Neural cell (in vitro differentiated cells): ENCODE measurements around the gene SZT2. TPM values are rescaled to one million over a fixed set of nuclear protein-coding genes. Genes with fewer than 3 reads are reported as not detected.

Source experiments
- H2AFZ ChIP-seq: fragments of 200-600, 300-800 bp; sonication (generic), shearing (Covaris generic); 2 replicates; pipeline ENCODE4 v1.6.0; 2014; ENCODE audit warnings: low read depth, mild to moderate bottlenecking, antibody characterized with exemption, low read length, moderate library complexity
- H3F3A ChIP-seq: fragments of 200-600 bp; shearing (Covaris generic); 2 replicates; pipeline ENCODE4 v1.6.1; 2016; ENCODE audit warnings: mild to moderate bottlenecking, moderate library complexity, mixed read lengths, antibody characterized with exemption, low read length; ENCODE audit not compliant: insufficient read depth, poor library complexity, severe bottlenecking
- H3K27ac ChIP-seq: fragments of 200-600, 300-800 bp; sonication (generic), shearing (Covaris generic); 2 replicates; pipeline ENCODE4 v1.5.1; 2014; ENCODE audit warnings: mild to moderate bottlenecking, low read length, moderate library complexity
- H3K27me3 ChIP-seq: fragments of 300-800, 200-600 bp; sonication (generic), shearing (Covaris generic); 2 replicates; pipeline ENCODE4 v1.6.0; 2014; ENCODE audit warnings: mild to moderate bottlenecking, low read depth, low read length, moderate library complexity; ENCODE audit not compliant: insufficient read depth
- H3K36me3 ChIP-seq: fragments of 300-800, 200-600 bp; sonication (generic), shearing (Covaris generic); 2 replicates; pipeline ENCODE4 v1.5.1; 2014; ENCODE audit warnings: mild to moderate bottlenecking, antibody characterized with exemption, low read length, moderate library complexity; ENCODE audit not compliant: insufficient read depth
- H3K4me2 ChIP-seq: fragments of 300-800, 200-600 bp; sonication (generic), shearing (Covaris generic); 2 replicates; pipeline ENCODE4 v1.6.0; 2014; ENCODE audit warnings: mild to moderate bottlenecking, low read length
- H3K4me3 ChIP-seq: fragments of 300-800, 200-600 bp; sonication (generic), shearing (Covaris generic); 2 replicates; pipeline ENCODE4 v1.5.1; 2014; ENCODE audit warnings: mild to moderate bottlenecking, low read length, moderate library complexity
- H3K79me2 ChIP-seq: fragments of 200-600 bp; shearing (Covaris generic); replicated peaks from 2 replicates; pipeline ENCODE4 v1.6.0; 2014; ENCODE audit warnings: mild to moderate bottlenecking, low read length, moderate library complexity; ENCODE audit not compliant: insufficient read depth
- H3K9ac ChIP-seq: fragments of 300-800, 200-600 bp; sonication (generic), shearing (Covaris generic); 2 replicates; pipeline ENCODE4 v1.6.1; 2016; ENCODE audit warnings: mild to moderate bottlenecking, low read length, mixed read lengths
- H3K9me2 ChIP-seq: fragments of 200-600 bp; shearing (Covaris generic); 2 replicates; pipeline ENCODE4 v1.6.1; 2016; ENCODE audit warnings: mild to moderate bottlenecking, low read length, mixed read lengths; ENCODE audit not compliant: insufficient read depth
- H3K9me3 ChIP-seq: fragments of 200-600, 300-800 bp; sonication (generic), shearing (Covaris generic); 2 replicates; pipeline ENCODE4 v1.6.1; 2016; ENCODE audit warnings: mild to moderate bottlenecking, mixed run types, low read length, moderate library complexity, mixed read lengths
- H4K20me1 ChIP-seq: fragments of 200-600 bp; shearing (Covaris generic); 2 replicates; pipeline ENCODE4 v1.6.1; 2016; ENCODE audit warnings: mild to moderate bottlenecking, mixed run types; ENCODE audit not compliant: insufficient read depth
- EP300 ChIP-seq: fragments of 450-650 bp; conservative IDR thresholded peaks from 2 replicates; pipeline ENCODE4 v1.6.1; 2014; ENCODE audit warnings: antibody characterized with exemption, mild to moderate bottlenecking, moderate library complexity; ENCODE audit not compliant: poor library complexity, severe bottlenecking
- EZH2 ChIP-seq: fragments of 200-600, 300-800 bp; shearing (Covaris generic), sonication (generic); IDR thresholded peaks from 2 replicates; pipeline ENCODE4 v1.6.1; 2014; ENCODE audit warnings: antibody characterized with exemption, low read length, borderline replicate concordance, mild to moderate bottlenecking; ENCODE audit not compliant: insufficient read depth, poor library complexity, severe bottlenecking
- MXI1 ChIP-seq: fragments of 450-650 bp; conservative IDR thresholded peaks from 2 replicates; pipeline ENCODE4 v1.6.1; 2014; ENCODE audit warnings: antibody characterized with exemption, mild to moderate bottlenecking; ENCODE audit not compliant: poor library complexity, severe bottlenecking
- POLR2AphosphoS5 ChIP-seq: IDR thresholded peaks from 2 replicates; pipeline ENCODE4 v1.6.1; 2012
- RAD21 ChIP-seq: fragments of 450-650 bp; conservative IDR thresholded peaks from 2 replicates; pipeline ENCODE4 v1.6.1; 2014; ENCODE audit warnings: antibody characterized with exemption, mild to moderate bottlenecking, moderate library complexity
- SMC3 ChIP-seq: fragments of 450-650 bp; conservative IDR thresholded peaks from 2 replicates; pipeline ENCODE4 v1.6.1; 2014; ENCODE audit warnings: antibody characterized with exemption, mild to moderate bottlenecking, moderate library complexity; ENCODE audit not compliant: poor library complexity
- TAF1 ChIP-seq: IDR thresholded peaks from 2 replicates; pipeline ENCODE4 v1.6.1; 2012; ENCODE audit warnings: low read depth
- polyA plus RNA-seq: library from polyadenylated mRNA; depleted of rRNA; stranded (reverse); fragments of >200 nt; gene quantifications from 2 replicates; pipeline ENCODE4 v1.2.3, GENCODE V29; 2014
- TF ChIP-seq, protein P1 (sequence below): IDR thresholded peaks from 2 replicates; pipeline ENCODE4 v1.6.1; 2012; ENCODE audit warnings: borderline replicate concordance
- TF ChIP-seq, protein P2 (sequence below): fragments of 450-650 bp; IDR thresholded peaks from 2 replicates; pipeline ENCODE4 v1.5.1; 2014; ENCODE audit warnings: antibody characterized with exemption, mild to moderate bottlenecking, moderate library complexity; ENCODE audit not compliant: poor library complexity, severe bottlenecking

The SZT2 gene
- polyA plus RNA-seq, 1 donor from 2014 or later: 6.6 TPM

DNA sequence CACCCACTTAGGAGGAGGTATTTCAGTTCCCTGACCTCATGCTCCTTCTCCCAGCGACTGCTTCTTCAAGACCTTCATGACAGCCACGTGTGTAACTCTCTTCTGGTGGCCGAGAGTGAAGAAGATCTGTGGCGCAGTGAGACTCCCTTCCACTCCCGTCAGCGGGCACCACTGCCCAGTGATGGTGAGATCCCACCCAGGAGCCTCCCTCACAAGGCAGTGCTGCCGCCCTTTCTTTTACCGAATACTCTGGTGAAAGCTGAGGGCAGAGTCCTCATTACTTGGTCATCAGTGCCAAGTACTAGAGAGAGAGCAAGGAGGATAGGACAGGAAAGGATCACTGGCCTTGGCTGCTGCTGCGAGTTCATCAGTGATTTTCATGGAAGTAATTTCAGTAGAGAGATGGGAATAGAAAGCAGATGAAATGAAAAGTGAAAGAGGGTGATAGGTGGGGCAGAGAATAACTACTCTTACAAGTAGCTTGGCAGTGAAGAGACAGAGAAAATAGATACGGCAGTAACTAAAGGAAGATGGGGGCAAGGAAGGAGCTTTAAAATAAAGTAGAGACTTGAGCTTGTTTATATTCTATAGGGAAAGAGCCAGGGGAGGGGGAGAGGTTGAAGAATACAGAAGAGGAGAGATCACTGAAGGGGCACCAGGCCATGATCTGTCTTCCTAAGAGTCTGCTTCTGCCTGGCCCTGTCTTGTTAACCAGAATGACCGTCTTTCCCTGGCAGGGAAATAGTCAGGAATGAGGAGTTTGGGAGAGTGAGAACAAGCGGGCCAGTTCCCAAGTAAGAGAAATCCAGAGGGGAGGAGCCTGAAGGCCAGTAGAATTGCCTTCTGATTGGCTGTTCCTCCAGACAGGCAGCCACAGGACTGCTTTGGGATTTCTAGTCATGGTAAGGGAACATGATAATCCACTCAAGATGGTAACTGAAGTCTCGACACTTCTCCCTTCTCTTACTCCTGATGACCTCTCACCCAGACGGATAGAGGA lies 45.7 kb downstream of the SZT2 start:
- no peaks in the 10 kb centered on the region for H3K9me3 ChIP-seq
- no peaks in the 10 kb centered on the region for H3K9me2 ChIP-seq
- H3K9ac ChIP-seq: no peak overlapping the region
- H3K4me2 ChIP-seq: no peak overlapping the region
- H3K4me3 ChIP-seq: no peak overlapping the region
- peaks cover 6% of the 10 kb centered on the region for H3K36me3 ChIP-seq
- TF ChIP-seq EZH2 (no peak), RAD21 (no peak), MXI1 (no peak), EP300 (no peak), TAF1 (no peak), SMC3 (no peak), POLR2AphosphoS5 (no peak)
- TF ChIP-seq, protein P1, sequence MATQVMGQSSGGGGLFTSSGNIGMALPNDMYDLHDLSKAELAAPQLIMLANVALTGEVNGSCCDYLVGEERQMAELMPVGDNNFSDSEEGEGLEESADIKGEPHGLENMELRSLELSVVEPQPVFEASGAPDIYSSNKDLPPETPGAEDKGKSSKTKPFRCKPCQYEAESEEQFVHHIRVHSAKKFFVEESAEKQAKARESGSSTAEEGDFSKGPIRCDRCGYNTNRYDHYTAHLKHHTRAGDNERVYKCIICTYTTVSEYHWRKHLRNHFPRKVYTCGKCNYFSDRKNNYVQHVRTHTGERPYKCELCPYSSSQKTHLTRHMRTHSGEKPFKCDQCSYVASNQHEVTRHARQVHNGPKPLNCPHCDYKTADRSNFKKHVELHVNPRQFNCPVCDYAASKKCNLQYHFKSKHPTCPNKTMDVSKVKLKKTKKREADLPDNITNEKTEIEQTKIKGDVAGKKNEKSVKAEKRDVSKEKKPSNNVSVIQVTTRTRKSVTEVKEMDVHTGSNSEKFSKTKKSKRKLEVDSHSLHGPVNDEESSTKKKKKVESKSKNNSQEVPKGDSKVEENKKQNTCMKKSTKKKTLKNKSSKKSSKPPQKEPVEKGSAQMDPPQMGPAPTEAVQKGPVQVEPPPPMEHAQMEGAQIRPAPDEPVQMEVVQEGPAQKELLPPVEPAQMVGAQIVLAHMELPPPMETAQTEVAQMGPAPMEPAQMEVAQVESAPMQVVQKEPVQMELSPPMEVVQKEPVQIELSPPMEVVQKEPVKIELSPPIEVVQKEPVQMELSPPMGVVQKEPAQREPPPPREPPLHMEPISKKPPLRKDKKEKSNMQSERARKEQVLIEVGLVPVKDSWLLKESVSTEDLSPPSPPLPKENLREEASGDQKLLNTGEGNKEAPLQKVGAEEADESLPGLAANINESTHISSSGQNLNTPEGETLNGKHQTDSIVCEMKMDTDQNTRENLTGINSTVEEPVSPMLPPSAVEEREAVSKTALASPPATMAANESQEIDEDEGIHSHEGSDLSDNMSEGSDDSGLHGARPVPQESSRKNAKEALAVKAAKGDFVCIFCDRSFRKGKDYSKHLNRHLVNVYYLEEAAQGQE: no peak
- TF ChIP-seq, protein P2, sequence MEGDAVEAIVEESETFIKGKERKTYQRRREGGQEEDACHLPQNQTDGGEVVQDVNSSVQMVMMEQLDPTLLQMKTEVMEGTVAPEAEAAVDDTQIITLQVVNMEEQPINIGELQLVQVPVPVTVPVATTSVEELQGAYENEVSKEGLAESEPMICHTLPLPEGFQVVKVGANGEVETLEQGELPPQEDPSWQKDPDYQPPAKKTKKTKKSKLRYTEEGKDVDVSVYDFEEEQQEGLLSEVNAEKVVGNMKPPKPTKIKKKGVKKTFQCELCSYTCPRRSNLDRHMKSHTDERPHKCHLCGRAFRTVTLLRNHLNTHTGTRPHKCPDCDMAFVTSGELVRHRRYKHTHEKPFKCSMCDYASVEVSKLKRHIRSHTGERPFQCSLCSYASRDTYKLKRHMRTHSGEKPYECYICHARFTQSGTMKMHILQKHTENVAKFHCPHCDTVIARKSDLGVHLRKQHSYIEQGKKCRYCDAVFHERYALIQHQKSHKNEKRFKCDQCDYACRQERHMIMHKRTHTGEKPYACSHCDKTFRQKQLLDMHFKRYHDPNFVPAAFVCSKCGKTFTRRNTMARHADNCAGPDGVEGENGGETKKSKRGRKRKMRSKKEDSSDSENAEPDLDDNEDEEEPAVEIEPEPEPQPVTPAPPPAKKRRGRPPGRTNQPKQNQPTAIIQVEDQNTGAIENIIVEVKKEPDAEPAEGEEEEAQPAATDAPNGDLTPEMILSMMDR: no peak
- no peaks in the 10 kb centered on the region for H4K20me1 ChIP-seq
- H3F3A ChIP-seq: no peaks in the 10 kb centered on the region
- H3K79me2 ChIP-seq: no peaks in the 10 kb centered on the region
- no peak overlapping the region for H2AFZ ChIP-seq
- H3K27ac ChIP-seq: no peak overlapping the region
- H3K27me3 ChIP-seq: no peaks in the 10 kb centered on the region

DNA sequence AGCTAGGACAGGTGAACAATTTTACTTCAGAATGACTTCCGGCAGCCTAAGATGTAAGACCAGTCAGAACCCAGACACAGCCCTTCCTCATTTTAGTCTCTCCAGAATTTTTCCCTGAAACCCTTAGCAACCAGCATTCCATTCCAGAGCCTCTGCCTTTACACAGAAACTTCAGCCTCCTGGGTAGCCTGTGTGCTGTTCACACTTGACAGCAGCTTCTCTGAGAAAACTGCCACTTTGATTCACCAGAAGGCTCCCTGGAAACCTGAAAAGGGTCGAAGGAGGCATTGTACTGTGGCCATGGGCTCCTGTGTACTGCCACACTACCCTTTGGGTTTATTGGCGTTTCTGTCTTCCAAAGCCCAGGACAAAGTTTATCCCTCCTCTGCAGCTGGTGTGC lies 46.7 kb downstream of the SZT2 start:
- TF ChIP-seq EZH2 (no peak), EP300 (no peak), RAD21 (no peak), SMC3 (no peak), POLR2AphosphoS5 (no peak), TAF1 (no peak), MXI1 (no peak)
- TF ChIP-seq, protein P2: no peak
- TF ChIP-seq, protein P1: no peak
- H3K36me3 ChIP-seq: peaks cover 6% of the 10 kb centered on the region
- no peak overlapping the region for H3K4me3 ChIP-seq
- no peaks in the 10 kb centered on the region for H3K9me2 ChIP-seq
- H3K9me3 ChIP-seq: no peaks in the 10 kb centered on the region
- no peak overlapping the region for H3K9ac ChIP-seq
- no peaks in the 10 kb centered on the region for H3K79me2 ChIP-seq
- H3K27me3 ChIP-seq: no peaks in the 10 kb centered on the region
- no peaks in the 10 kb centered on the region for H4K20me1 ChIP-seq
- no peak overlapping the region for H3K4me2 ChIP-seq
- no peak overlapping the region for H2AFZ ChIP-seq
- no peak overlapping the region for H3K27ac ChIP-seq
- H3F3A ChIP-seq: no peaks in the 10 kb centered on the region
